IMR-90 (cell line): Measurements from ENCODE around the gene SFXN3. TPM values are rescaled to one million over a fixed set of nuclear protein-coding genes. Genes with fewer than 3 reads are reported as not detected.

Source experiments
- ATAC-seq: fragments of 200-7000 bp; cut with Tn5 transposase; 2 replicates; pipeline ENCODE4 v1.9.1; 2020; ENCODE audit warnings: low read depth, mild to moderate bottlenecking, moderate library complexity
- BruUV-seq: library from RNA; stranded (reverse); fragments of 400-500 nt; replicated peaks from 2 replicates; lab custom pipeline; 2021; lab: Mats Ljungman, UMichigan
- CTCF ChIA-PET: fragments of 300-600 bp; formaldehyde crosslinking; extraction: SDS; loops from one replicate; lab custom pipeline; 2021; ENCODE audit warnings: antibody characterized with exemption; lab: Yijun Ruan, JAX
- POLR2A ChIA-PET: fragments of 300-600 bp; sonication (Branson Sonifier 250); formaldehyde crosslinking; loops from one replicate; lab custom pipeline; 2022; ENCODE audit warnings: antibody characterized with exemption; ENCODE audit not compliant: unreplicated experiment; lab: Charles Lee
- DNase-seq: peaks from one replicate; pipeline ENCODE4 v3.0.0; 2013
- H2AFZ ChIP-seq: replicated peaks from 2 replicates; pipeline ENCODE3; 2013; ENCODE audit warnings: low read length, mild to moderate bottlenecking; ENCODE audit not compliant: poor library complexity
- H2AK5ac ChIP-seq: 2 replicates; pipeline ENCODE4 v1.6.1; 2013; ENCODE audit warnings: low read depth, low read length, inconsistent platforms
- H2AK9ac ChIP-seq: replicated peaks from 2 replicates; pipeline ENCODE3; 2013; ENCODE audit warnings: mild to moderate bottlenecking, low read depth, low read length, moderate library complexity; ENCODE audit not compliant: poor library complexity
- H2BK120ac ChIP-seq: 2 replicates; pipeline ENCODE4 v1.6.1; 2013; ENCODE audit warnings: low read depth, low read length, inconsistent platforms
- H2BK15ac ChIP-seq: 3 replicates; pipeline ENCODE4 v1.6.1; 2013; ENCODE audit warnings: low read depth, low read length, inconsistent platforms
- H2BK20ac ChIP-seq: 2 replicates; pipeline ENCODE4 v1.6.1; 2013; ENCODE audit warnings: low read depth, mild to moderate bottlenecking, inconsistent platforms, low read length, moderate library complexity
- H2BK5ac ChIP-seq: 2 replicates; pipeline ENCODE4 v1.6.1; 2013; ENCODE audit warnings: mild to moderate bottlenecking, low read depth, low read length, inconsistent platforms; ENCODE audit not compliant: poor library complexity, severe bottlenecking
- H3K14ac ChIP-seq: replicated peaks from 2 replicates; pipeline ENCODE4 v1.6.1; 2013; ENCODE audit warnings: low read depth, low read length, inconsistent platforms
- H3K18ac ChIP-seq: 2 replicates; pipeline ENCODE4 v1.6.1; 2013; ENCODE audit warnings: low read depth, low read length, control low read depth
- H3K23ac ChIP-seq: 2 replicates; pipeline ENCODE4 v1.6.1; 2013; ENCODE audit warnings: low read depth, low read length, inconsistent platforms
- H3K27ac ChIP-seq: 2 replicates; pipeline ENCODE4 v1.5.1; 2013; ENCODE audit warnings: mild to moderate bottlenecking, control low read depth, low read length; ENCODE audit not compliant: insufficient read depth
- H3K27me3 ChIP-seq: 2 replicates; pipeline ENCODE4 v1.6.1; 2013; ENCODE audit warnings: low read length; ENCODE audit not compliant: control insufficient read depth, insufficient read depth
- H3K36me3 ChIP-seq: 2 replicates; pipeline ENCODE4 v1.6.1; 2013; ENCODE audit warnings: low read length, mixed read lengths; ENCODE audit not compliant: control insufficient read depth, insufficient read depth
- H3K4ac ChIP-seq: 2 replicates; pipeline ENCODE4 v1.6.1; 2013; ENCODE audit warnings: low read depth, low read length, inconsistent platforms
- H3K4me1 ChIP-seq: 2 replicates; pipeline ENCODE4 v1.6.1; 2013; ENCODE audit warnings: low read length, mixed read lengths; ENCODE audit not compliant: control insufficient read depth, insufficient read depth
- H3K4me2 ChIP-seq: 2 replicates; pipeline ENCODE4 v1.6.1; 2013; ENCODE audit warnings: low read depth, mild to moderate bottlenecking, control low read depth, low read length, moderate library complexity
- H3K4me3 ChIP-seq: 2 replicates; pipeline ENCODE4 v1.5.1; 2013; ENCODE audit warnings: low read depth, mild to moderate bottlenecking, control low read depth, low read length, moderate library complexity; ENCODE audit not compliant: insufficient read depth
- H3K56ac ChIP-seq: 2 replicates; pipeline ENCODE4 v1.6.1; 2013; ENCODE audit warnings: low read length, inconsistent platforms; ENCODE audit not compliant: insufficient read depth; ENCODE audit errors: extremely low read depth
- H3K79me1 ChIP-seq, 2 experiments: 2 replicates each; pipeline ENCODE4 v1.6.1; 2013; ENCODE audit warnings: low read length in 2 of 2, inconsistent platforms in 1 of 2, low read depth in 1 of 2
- H3K9ac ChIP-seq: 2 replicates; pipeline ENCODE4 v1.6.1; 2013; ENCODE audit warnings: low read depth, low read length, control low read depth
- H3K9me1 ChIP-seq: 2 replicates; pipeline ENCODE4 v1.6.1; 2013; ENCODE audit warnings: low read length, inconsistent platforms; ENCODE audit not compliant: insufficient read depth
- H3K9me3 ChIP-seq: 2 replicates; pipeline ENCODE4 v1.6.1; 2013; ENCODE audit warnings: low read length; ENCODE audit not compliant: control insufficient read depth, insufficient read depth
- H4K20me1 ChIP-seq: 2 replicates; pipeline ENCODE4 v1.6.1; 2013; ENCODE audit warnings: low read length, inconsistent platforms; ENCODE audit not compliant: insufficient read depth
- H4K5ac ChIP-seq: 2 replicates; pipeline ENCODE4 v1.6.1; 2013; ENCODE audit warnings: mild to moderate bottlenecking, low read depth, low read length, control low read depth
- H4K8ac ChIP-seq, 2 experiments: 2 replicates each; pipeline ENCODE4 v1.6.1; 2013; ENCODE audit warnings: low read depth in 2 of 2, low read length in 2 of 2, control low read depth in 1 of 2, inconsistent platforms in 1 of 2
- H4K91ac ChIP-seq: 2 replicates; pipeline ENCODE4 v1.6.1; 2013; ENCODE audit warnings: low read depth, low read length, inconsistent platforms; ENCODE audit not compliant: insufficient read depth
- FOS ChIP-seq: fragments of 150-350 bp; IDR thresholded peaks from 2 replicates; pipeline ENCODE4 v1.6.1; 2016; ENCODE audit warnings: low read depth, low read length
- WGBS, 2 experiments: methylation state at CpG; one replicate each; pipeline versions ENCODE4 v1.1.5 to v1.1.7; 2013; ENCODE audit warnings: missing lambda C conversion rate in 2 of 2; ENCODE audit not compliant: insufficient read length in 1 of 2; ENCODE audit errors: extremely low coverage in 2 of 2; 5-methylcytosine and 5-hydroxymethylcytosine counted together
- dilution Hi-C: fragments of 300-500 bp; cut with HindIII; formaldehyde crosslinking; loops from one replicate; pipeline ENCODE4 v1.14.3; 2018; ENCODE audit warnings: low sequenced_read_pairs; ENCODE audit not compliant: unreplicated experiment
- in situ Hi-C: fragments of 300-500 bp; cut with MboI; formaldehyde crosslinking; loops from 3 replicates; pipeline ENCODE4 v1.14.3; 2019; ENCODE audit warnings: low sequenced_read_pairs, inconsistent platforms, mixed read lengths
- intact Hi-C: fragments of 100-400 bp; cut with micrococcal nuclease; formaldehyde crosslinking; loops from 2 replicates; pipeline ENCODE4 v1.10.0; 2022
- polyA plus RNA-seq, 3 experiments: library from polyadenylated mRNA; depleted of rRNA; stranded (reverse); fragments of >200 nt; gene quantifications; 2 replicates each; pipeline ENCODE4 v1.2.3, GENCODE V29; 2012; ENCODE audit warnings: low replicate concordance in 1 of 3
- total RNA-seq: library from RNA; depleted of rRNA; stranded (reverse); fragments of >200 nt; gene quantifications from 2 replicates; pipeline ENCODE4 v1.2.3, GENCODE V29; 2012

The SFXN3 gene
- total and polyA plus RNA-seq, 2 of the 4 experiments (the other 2 are of a cell fraction) = 64.7 to 77.2 TPM

- Histone ChIP-seq H3K56ac (no peak overlapping the region), H3K18ac (no peak overlapping the region), H3K14ac (no peak overlapping the region), H2AFZ (no peak overlapping the region), H4K20me1 (peaks cover 40% of the 10 kb centered on the region), H2AK5ac (peak overlapping the region; percentile 98), H4K8ac (peak overlapping the region in 1 of 2 experiments; percentile 71; a peak in 1 of 4 replicates), H2BK20ac (0 out of 2 replicates have a peak overlapping the region, but pooled peaks have one; percentile 20), H3K4me2 (no peak overlapping the region), H3K4me1 (peaks cover 34% of the 10 kb centered on the region), H3K9me1 (peaks cover 24% of the 10 kb centered on the region), H3K4ac (peak overlapping the region; percentile 45; the same call in 1 of the 2 replicates), H2BK15ac (no peak overlapping the region), H2BK120ac (peak overlapping the region; percentile 18; the same call in 1 of the 2 replicates), H2BK5ac (no peak overlapping the region), H3K79me1 (peaks cover 15 to 48% of the 10 kb centered on the region in 2 experiments; a peak in 3 of 4 replicates), H3K9me3 (no peaks in the 10 kb centered on the region), H2AK9ac (peak overlapping the region; percentile 76), H3K27ac (peak overlapping the region; percentile 73; the same call in 1 of the 2 replicates), H4K91ac (peak overlapping the region; percentile 22; the same call in 1 of the 2 replicates), H3K9ac (no peak overlapping the region), H3K4me3 (no peak overlapping the region), H3K23ac (no peak overlapping the region), H4K5ac (no peak overlapping the region), H3K27me3 (no peaks in the 10 kb centered on the region), H3K36me3 (peaks cover 30% of the 10 kb centered on the region)
- in situ Hi-C loops = no loop called here
- POLR2A ChIA-PET = no interaction called here
- intact Hi-C loops = no loop called here
- ATAC-seq = no peak
- CTCF ChIA-PET = no interaction called here
- DNase-seq = no peak
- BruUV-seq = no TSS peak
- WGBS, 2 experiments = 79% methylated on average over 2 of the region's 6 CpGs; no CpG with 5 or more reads in 1 of the 2 experiments
- dilution Hi-C loops = no loop called here
- no peak for TF ChIP-seq FOS
Measured at GRCh38 chr10:101008823-101009423, 22.1 kb upstream of the SFXN3 start.
